ENCODE results near the gene MPST.

Gene MPST

GRCh38 chr22:37028692-37029674 is 9.4 kb downstream of the MPST start:
- no peak overlapping the region for H3K4me3 ChIP-seq
- no peak for DNase-seq (ENCODE audit: low spot score)
- H3K27ac ChIP-seq = no peak overlapping the region
- no peak for TF ChIP-seq CTCF (IDR thresholded peaks at IDR 0.05)

GRCh38 chr22:37030560-37031281 is 11.2 kb downstream of the MPST start:
- no peak overlapping the region for H3K27ac ChIP-seq
- no peak overlapping the region for H3K4me3 ChIP-seq
- no peak for TF ChIP-seq CTCF (IDR thresholded peaks at IDR 0.05)
- DNase-seq (ENCODE audit: low spot score) = no peak

- TF ChIP-seq CTCF (IDR thresholded peaks at IDR 0.05) = no peak
- no peak overlapping the region for H3K27ac ChIP-seq
- DNase-seq (ENCODE audit: low spot score) = no peak
- H3K4me3 ChIP-seq = no peak overlapping the region
Observed at GRCh38 chr22:37032134-37032534, 12.6 kb downstream of the MPST start.

- peak; percentile 70 for DNase-seq (ENCODE audit: low spot score)
- Histone ChIP-seq H3K27ac (no peak overlapping the region), H3K4me3 (no peak overlapping the region)
- TF ChIP-seq CTCF (IDR thresholded peaks at IDR 0.05) = no peak
Observed at GRCh38 chr22:37032535-37033460, 13.3 kb downstream of the MPST start.

GRCh38 chr22:37033605-37034430 is 14.3 kb downstream of the MPST start:
- no peak for TF ChIP-seq CTCF (IDR thresholded peaks at IDR 0.05)
- Histone ChIP-seq H3K4me3 (no peak overlapping the region), H3K27ac (no peak overlapping the region)
- DNase-seq (ENCODE audit: low spot score) = no peak

Data from coronary artery (tissue), 2 donors.